Gastrocnemius medialis (tissue), 4 donors: Measurements from ENCODE around the gene PARD6G.

Source experiments
- CTCF ChIP-seq, 5 experiments: fragments of 450-650 bp in 3 of 5; fragments of 200-600 bp in 2 of 5; sonication (generic) in 2 of 5; IDR thresholded peaks in 4 of 5; conservative IDR thresholded peaks in 1 of 5; 1 replicate in 4 of 5; 2 replicates in 1 of 5; pipeline ENCODE4 v1.5.1; 2016 to 2019; ENCODE audit warnings: antibody characterized with exemption in 5 of 5, mild to moderate bottlenecking in 3 of 5, moderate library complexity in 3 of 5
- POLR2A ChIP-seq, 2 donors: fragments of 450-650 bp; IDR thresholded peaks; one replicate each; pipeline ENCODE4 v1.6.1; 2017; ENCODE audit warnings: antibody characterized with exemption in 2 of 2, mild to moderate bottlenecking in 2 of 2, moderate library complexity in 2 of 2

GRCh38 chr18:80129672-80130367 lies 117.5 kb downstream of the PARD6G start:
- TF ChIP-seq CTCF (IDR thresholded peaks at IDR 0.05 in 4 of 5, conservative IDR thresholded peaks at IDR 0.05 in 1 of 5): no peak
- TF ChIP-seq POLR2A (IDR thresholded peaks at IDR 0.05): no peak
